Measurements from ENCODE around the gene TRIO.

The TRIO gene

GRCh38 chr5:14183187-14183939, 40.2 kb downstream of the TRIO start:
- Histone ChIP-seq H3K4me3 (ENCODE audit: low read depth, low read length) (no peak overlapping the region), H3K4me2 (ENCODE audit: low read length) (no peak overlapping the region), H3K36me3 (ENCODE audit: control insufficient read depth, insufficient read depth, low read length) (no peaks in the 10 kb centered on the region), H3K9me3 (ENCODE audit: control insufficient read depth, low read length) (no peaks in the 10 kb centered on the region), H3K9ac (no peak overlapping the region), H3K27ac (no peak overlapping the region), H3K27me3 (ENCODE audit: control insufficient read depth, insufficient read depth, low read length) (no peaks in the 10 kb centered on the region), H3K4me1 (no peaks in the 10 kb centered on the region), H3K79me2 (peaks cover 29% of the 10 kb centered on the region), H2AFZ (no peak overlapping the region)
- TF ChIP-seq CTCF (IDR thresholded peaks at IDR 0.05) = no peak

GRCh38 chr5:14184082-14184481, 40.9 kb downstream of the TRIO start:
- no peaks in the 10 kb centered on the region for H3K4me1 ChIP-seq

GRCh38 chr5:14184725-14185124, 41.6 kb downstream of the TRIO start:
- no peaks in the 10 kb centered on the region for H3K36me3 ChIP-seq (ENCODE audit: control insufficient read depth, insufficient read depth, low read length)
- no peak for TF ChIP-seq CTCF (IDR thresholded peaks at IDR 0.05)
- no peaks in the 10 kb centered on the region for H3K4me1 ChIP-seq
- H3K79me2 ChIP-seq = peaks cover 20% of the 10 kb centered on the region
- no peak overlapping the region for H3K4me2 ChIP-seq (ENCODE audit: low read length)
- no peaks in the 10 kb centered on the region for H3K27me3 ChIP-seq (ENCODE audit: control insufficient read depth, insufficient read depth, low read length)
- no peaks in the 10 kb centered on the region for H3K9me3 ChIP-seq (ENCODE audit: control insufficient read depth, low read length)
- no peak overlapping the region for H2AFZ ChIP-seq
- H3K9ac ChIP-seq = no peak overlapping the region
- no peak overlapping the region for H3K27ac ChIP-seq
- no peak overlapping the region for H3K4me3 ChIP-seq (ENCODE audit: low read depth, low read length)

More at GRCh38 chr5:14184082-14184481, 40.9 kb downstream of the TRIO start:
- Histone ChIP-seq H3K36me3 (ENCODE audit: control insufficient read depth, insufficient read depth, low read length) (no peaks in the 10 kb centered on the region), H2AFZ (no peak overlapping the region), H3K4me3 (ENCODE audit: low read depth, low read length) (no peak overlapping the region), H3K27me3 (ENCODE audit: control insufficient read depth, insufficient read depth, low read length) (no peaks in the 10 kb centered on the region), H3K4me2 (ENCODE audit: low read length) (no peak overlapping the region), H3K9ac (no peak overlapping the region), H3K79me2 (peaks cover 23% of the 10 kb centered on the region), H3K9me3 (ENCODE audit: control insufficient read depth, low read length) (no peaks in the 10 kb centered on the region), H3K27ac (no peak overlapping the region)
- no peak for TF ChIP-seq CTCF (IDR thresholded peaks at IDR 0.05)

- H3K9me3 ChIP-seq (ENCODE audit: control insufficient read depth, low read length) = no peaks in the 10 kb centered on the region
- H3K4me1 ChIP-seq = no peaks in the 10 kb centered on the region
- H3K4me2 ChIP-seq (ENCODE audit: low read length) = no peak overlapping the region
- no peaks in the 10 kb centered on the region for H3K27me3 ChIP-seq (ENCODE audit: control insufficient read depth, insufficient read depth, low read length)
- peaks cover 15% of the 10 kb centered on the region for H3K79me2 ChIP-seq
- no peak overlapping the region for H3K4me3 ChIP-seq (ENCODE audit: low read depth, low read length)
- H3K9ac ChIP-seq = no peak overlapping the region
- TF ChIP-seq CTCF (IDR thresholded peaks at IDR 0.05) = no peak
- no peaks in the 10 kb centered on the region for H3K36me3 ChIP-seq (ENCODE audit: control insufficient read depth, insufficient read depth, low read length)
- no peak overlapping the region for H3K27ac ChIP-seq
- H2AFZ ChIP-seq = no peak overlapping the region
These were observed 42.4 kb downstream of the TRIO start for GRCh38 chr5:14185326-14186058.
